NB4 (cell line): ENCODE data around the gene NFAM1.
A peak's percentile ranks its signal among the peaks of the same experiment; 100 is the strongest.

Experiments used
- DNase-seq: peaks from one replicate; pipeline ENCODE4 v3.0.0; 2010; ENCODE audit warnings: low read depth
- H3K4me3 ChIP-seq: one replicate; pipeline ENCODE4 v1.5.1; 2011; ENCODE audit warnings: mild to moderate bottlenecking, low read depth, low read length, moderate library complexity
- MYC ChIP-seq: IDR thresholded peaks from 2 replicates; pipeline ENCODE4 v1.6.1; 2011; ENCODE audit warnings: low read depth, low read length
- POLR2A ChIP-seq: IDR thresholded peaks from 2 replicates; pipeline ENCODE4 v1.6.1; 2011; ENCODE audit warnings: mild to moderate bottlenecking; ENCODE audit not compliant: insufficient read length; ENCODE audit errors: extremely low read depth
- TF ChIP-seq, protein P1 (sequence below): IDR thresholded peaks from one replicate; pipeline ENCODE4 v1.5.1; 2012; ENCODE audit warnings: low read depth, low read length
- TF ChIP-seq, protein P2 (sequence below): IDR thresholded peaks from 2 replicates; pipeline ENCODE4 v1.6.1; 2011; ENCODE audit warnings: low read depth, low read length

The NFAM1 gene

DNA sequence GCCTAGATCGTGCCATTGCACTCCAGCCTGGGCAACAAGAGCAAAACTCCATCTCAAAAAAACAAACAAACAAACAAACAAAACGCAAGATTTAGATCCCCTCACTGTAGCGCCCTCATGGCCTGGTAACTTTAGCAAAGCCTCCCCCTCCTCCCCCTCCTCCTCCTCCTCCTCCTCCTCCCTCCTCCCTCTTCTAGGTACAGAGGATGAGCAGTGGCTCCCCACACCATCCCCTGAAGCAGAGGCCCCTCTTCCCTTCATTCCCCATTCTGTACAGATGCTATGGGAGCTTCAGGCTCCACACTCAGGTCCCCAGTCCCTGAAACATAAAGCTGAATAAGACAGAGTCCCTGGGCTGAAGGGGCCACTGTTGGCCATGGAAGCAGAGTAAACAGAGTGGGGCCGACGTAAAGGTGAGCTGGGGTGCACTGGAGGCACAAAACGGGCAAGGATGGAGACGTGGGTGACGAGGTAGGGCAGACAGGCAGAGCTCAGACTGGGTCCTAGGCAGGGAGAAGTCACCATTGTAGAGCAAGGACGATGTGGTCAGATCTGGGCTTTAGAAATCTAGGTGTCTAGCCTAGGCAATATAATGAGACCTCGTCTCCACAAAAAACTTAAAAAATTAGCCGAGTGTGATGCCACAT lies 19.4 kb upstream of the NFAM1 start:
- no peak for DNase-seq
- H3K4me3 ChIP-seq, result no peak overlapping the region
- TF ChIP-seq POLR2A (no peak), MYC (no peak)
- TF ChIP-seq, protein P1, sequence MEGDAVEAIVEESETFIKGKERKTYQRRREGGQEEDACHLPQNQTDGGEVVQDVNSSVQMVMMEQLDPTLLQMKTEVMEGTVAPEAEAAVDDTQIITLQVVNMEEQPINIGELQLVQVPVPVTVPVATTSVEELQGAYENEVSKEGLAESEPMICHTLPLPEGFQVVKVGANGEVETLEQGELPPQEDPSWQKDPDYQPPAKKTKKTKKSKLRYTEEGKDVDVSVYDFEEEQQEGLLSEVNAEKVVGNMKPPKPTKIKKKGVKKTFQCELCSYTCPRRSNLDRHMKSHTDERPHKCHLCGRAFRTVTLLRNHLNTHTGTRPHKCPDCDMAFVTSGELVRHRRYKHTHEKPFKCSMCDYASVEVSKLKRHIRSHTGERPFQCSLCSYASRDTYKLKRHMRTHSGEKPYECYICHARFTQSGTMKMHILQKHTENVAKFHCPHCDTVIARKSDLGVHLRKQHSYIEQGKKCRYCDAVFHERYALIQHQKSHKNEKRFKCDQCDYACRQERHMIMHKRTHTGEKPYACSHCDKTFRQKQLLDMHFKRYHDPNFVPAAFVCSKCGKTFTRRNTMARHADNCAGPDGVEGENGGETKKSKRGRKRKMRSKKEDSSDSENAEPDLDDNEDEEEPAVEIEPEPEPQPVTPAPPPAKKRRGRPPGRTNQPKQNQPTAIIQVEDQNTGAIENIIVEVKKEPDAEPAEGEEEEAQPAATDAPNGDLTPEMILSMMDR, result no peak
- TF ChIP-seq, protein P2, sequence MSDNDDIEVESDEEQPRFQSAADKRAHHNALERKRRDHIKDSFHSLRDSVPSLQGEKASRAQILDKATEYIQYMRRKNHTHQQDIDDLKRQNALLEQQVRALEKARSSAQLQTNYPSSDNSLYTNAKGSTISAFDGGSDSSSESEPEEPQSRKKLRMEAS, result no peak

DNA sequence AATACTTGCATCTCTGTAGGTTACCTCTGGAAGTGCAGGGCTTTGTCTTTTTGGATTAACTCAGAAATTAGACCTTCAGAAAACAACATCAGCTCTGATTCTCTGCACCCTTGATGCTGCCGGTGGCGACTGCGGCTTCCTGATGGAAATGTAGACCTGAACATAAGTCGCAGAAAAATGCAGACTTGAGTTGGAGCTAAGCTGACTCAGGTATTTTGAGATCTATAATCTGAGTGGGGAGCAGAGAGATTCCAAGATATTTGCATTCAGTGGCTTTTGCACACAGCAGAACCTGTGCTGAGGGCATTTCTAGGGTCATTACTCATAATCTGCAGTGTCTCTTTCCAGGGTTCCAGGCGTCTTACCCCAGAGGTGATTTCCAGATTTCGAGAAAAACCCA lies 18.7 kb upstream of the NFAM1 start:
- no peak overlapping the region for H3K4me3 ChIP-seq
- DNase-seq, result no peak
- TF ChIP-seq, protein P2, result no peak
- TF ChIP-seq POLR2A (no peak), MYC (no peak)
- TF ChIP-seq, protein P1, result no peak

GRCh38 chr22:42446151-42446550 lies 13.9 kb upstream of the NFAM1 start:
- DNase-seq, result no peak
- H3K4me3 ChIP-seq, result no peak overlapping the region
- TF ChIP-seq, protein P2, result no peak
- TF ChIP-seq, protein P1, result no peak
- TF ChIP-seq MYC (no peak), POLR2A (no peak)

GRCh38 chr22:42444077-42444904 lies 12.1 kb upstream of the NFAM1 start:
- TF ChIP-seq POLR2A (peak; percentile 41), MYC (peak; percentile 70)
- TF ChIP-seq, protein P1, result peak; percentile 69
- TF ChIP-seq, protein P2, result peak; percentile 50; the same call in 1 of the 2 replicates
- H3K4me3 ChIP-seq, result peak overlapping the region; percentile 38
- DNase-seq, result peak; percentile 94

DNA sequence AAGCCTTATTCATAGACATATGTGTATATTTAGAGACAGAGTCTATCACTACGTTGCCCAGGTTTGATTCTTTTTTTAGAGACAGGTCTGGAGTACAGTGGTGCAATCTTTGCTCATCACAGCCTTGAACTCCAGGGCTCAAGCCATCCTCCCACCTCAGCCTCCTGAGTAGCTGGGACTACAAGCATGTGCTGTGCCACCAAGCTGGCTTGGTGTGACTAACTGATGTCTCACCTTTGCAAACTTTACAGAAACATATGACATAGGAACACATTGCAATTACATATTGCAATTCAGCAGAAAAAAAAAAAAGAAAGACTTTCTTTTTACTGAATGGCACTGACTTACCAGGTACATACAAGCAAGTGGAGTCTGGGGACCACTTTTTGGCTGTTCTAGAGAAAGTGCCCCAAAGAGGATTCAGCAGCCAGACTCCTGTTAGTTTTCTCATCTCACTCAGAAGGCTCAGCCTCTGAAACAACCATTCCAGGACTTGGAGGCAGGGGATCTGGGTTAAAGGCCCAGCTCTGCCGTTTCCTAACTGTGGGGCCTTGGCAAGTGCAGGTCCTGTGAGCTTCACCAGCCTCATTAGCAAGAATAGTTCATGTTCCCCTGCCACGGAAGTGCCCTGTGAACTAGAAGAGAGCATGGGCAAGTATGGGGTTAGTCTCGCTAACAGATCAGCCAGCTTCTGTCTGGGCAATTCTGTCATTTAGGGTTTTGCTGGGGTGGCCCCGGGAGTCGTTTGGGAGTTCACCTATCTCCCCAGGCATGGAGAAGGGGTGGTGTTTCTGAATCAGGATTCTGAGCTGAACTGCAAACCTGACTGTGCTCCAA lies 11.3 kb upstream of the NFAM1 start:
- TF ChIP-seq, protein P1, result no peak
- TF ChIP-seq MYC (no peak), POLR2A (no peak)
- TF ChIP-seq, protein P2, result no peak
- peak overlapping the region; percentile 38 for H3K4me3 ChIP-seq
- DNase-seq, result no peak
